B cell (primary cell): ENCODE data around the gene CLDN4. TPM values are rescaled to one million over a fixed set of nuclear protein-coding genes. Genes with fewer than 3 reads are reported as not detected.

ENCODE experiments used
- ATAC-seq: fragments of 200-7000 bp; cut with Tn5 transposase; one replicate; pipeline ENCODE4 v1.10.0; 2021; ENCODE audit warnings: low read depth, mild to moderate bottlenecking, moderate number of reproducible peaks, moderate library complexity
- CTCF ChIA-PET: fragments of 350-600 bp; sonication (Branson Sonifier 250); formaldehyde crosslinking; loops from one replicate; lab custom pipeline; 2021; ENCODE audit warnings: antibody characterized with exemption, inconsistent platforms; lab: Charles Lee
- POLR2A ChIA-PET: fragments of 350-600 bp; sonication (Branson Sonifier 250); formaldehyde crosslinking; loops from one replicate; lab custom pipeline; 2021; ENCODE audit warnings: antibody characterized with exemption; lab: Charles Lee
- DNase-seq: peaks from one replicate; pipeline ENCODE4 v3.0.0; 2013
- H2AFZ ChIP-seq: 2 replicates; pipeline ENCODE4 v1.6.1; 2012; ENCODE audit warnings: mild to moderate bottlenecking, low read depth, low read length; ENCODE audit not compliant: insufficient read depth, poor library complexity, severe bottlenecking
- H3K27ac ChIP-seq, 2 donors: 1 replicate in 1 of 2; 2 replicates in 1 of 2; pipeline ENCODE4 v1.5.1; 2012 to 2013; ENCODE audit warnings: low read length in 2 of 2, mild to moderate bottlenecking in 2 of 2, moderate library complexity in 1 of 2
- H3K27me3 ChIP-seq, 4 experiments: fragments of 200-600 bp in 1 of 4; sonication (generic) in 1 of 4; replicated peaks in 1 of 4; 1 replicate in 2 of 4; 2 replicates in 2 of 4; pipeline versions ENCODE4 v1.6.1 to v1.7.0; 2013 to 2016; ENCODE audit warnings: low read length in 3 of 4, mild to moderate bottlenecking in 2 of 4, mixed read lengths in 1 of 4, moderate library complexity in 1 of 4; ENCODE audit not compliant: insufficient read depth in 4 of 4, control insufficient read depth in 3 of 4; ENCODE audit errors: control extremely low read depth in 1 of 4
- H3K36me3 ChIP-seq, 2 experiments: replicated peaks in 1 of 2; 1 replicate in 1 of 2; 2 replicates in 1 of 2; pipeline versions ENCODE4 v1.6.1 to v1.7.1; 2013; ENCODE audit warnings: low read length in 1 of 2; ENCODE audit not compliant: insufficient read depth in 2 of 2, control insufficient read depth in 1 of 2; ENCODE audit errors: control extremely low read depth in 1 of 2, extremely low read depth in 1 of 2
- H3K4me1 ChIP-seq, 2 donors: fragments of 200-600 bp in 1 of 2; sonication (generic) in 1 of 2; 1 replicate in 1 of 2; 2 replicates in 1 of 2; pipeline versions ENCODE4 v1.5.1 to v1.6.1; 2013 to 2017; ENCODE audit warnings: low read length in 2 of 2; ENCODE audit not compliant: control insufficient read depth in 2 of 2, insufficient read depth in 2 of 2
- H3K4me2 ChIP-seq: replicated peaks from 2 replicates; pipeline ENCODE3; 2012; ENCODE audit warnings: mild to moderate bottlenecking, low read depth, low read length; ENCODE audit not compliant: poor library complexity, severe bottlenecking
- H3K4me3 ChIP-seq, 5 experiments: fragments of 200-600 bp in 1 of 5; sonication (generic) in 1 of 5; 1 replicate in 3 of 5; 2 replicates in 2 of 5; pipeline versions ENCODE4 v1.5.1 to v1.7.0; 2011 to 2016; ENCODE audit warnings: low read length in 4 of 5, mild to moderate bottlenecking in 4 of 5, low read depth in 2 of 5, control low read depth in 1 of 5, moderate library complexity in 1 of 5; ENCODE audit not compliant: insufficient read depth in 1 of 5; ENCODE audit errors: control extremely low read depth in 1 of 5, extremely low read depth in 1 of 5
- H3K79me2 ChIP-seq: fragments of 200-600 bp; sonication (generic); one replicate; pipeline ENCODE4 v1.6.0; 2016; ENCODE audit warnings: low read length; ENCODE audit not compliant: control insufficient read depth, insufficient read depth
- H3K9ac ChIP-seq: fragments of 200-600 bp; sonication (generic); 2 replicates; pipeline ENCODE4 v1.6.1; 2017; ENCODE audit warnings: mild to moderate bottlenecking, low read length, moderate library complexity
- H3K9me3 ChIP-seq, 3 donors: one replicate each; pipeline versions ENCODE4 v1.6.1 to v1.7.1; 2013; ENCODE audit warnings: low read length in 2 of 3; ENCODE audit not compliant: control insufficient read depth in 2 of 3, insufficient read depth in 1 of 3; ENCODE audit errors: control extremely low read depth in 1 of 3
- H4K20me1 ChIP-seq: 2 replicates; pipeline ENCODE4 v1.6.0; 2012; ENCODE audit warnings: mild to moderate bottlenecking, low read length; ENCODE audit not compliant: insufficient read depth, control insufficient read depth, poor library complexity, severe bottlenecking
- H3K27ac Mint-ChIP-seq: one replicate; pipeline ENCODE4 v1.8.0; 2021; ENCODE audit warnings: mixed read lengths
- H3K27me3 Mint-ChIP-seq: one replicate; pipeline ENCODE4 v1.8.0; 2021; ENCODE audit warnings: mixed read lengths
- H3K4me1 Mint-ChIP-seq: one replicate; pipeline ENCODE4 v1.8.0; 2021; ENCODE audit warnings: mixed read lengths
- H3K4me3 Mint-ChIP-seq: one replicate; pipeline ENCODE4 v1.8.0; 2021; ENCODE audit warnings: mixed read lengths
- H3K9me3 Mint-ChIP-seq: one replicate; pipeline ENCODE4 v1.8.0; 2022; ENCODE audit warnings: mixed read lengths; ENCODE audit not compliant: insufficient read depth
- EZH2 ChIP-seq: IDR thresholded peaks from 2 replicates; pipeline ENCODE4 v1.6.1; 2012; ENCODE audit warnings: borderline replicate concordance, low read depth, mild to moderate bottlenecking, moderate library complexity, low read length; ENCODE audit not compliant: insufficient read depth, poor library complexity, severe bottlenecking
- WGBS: methylation state at CpG from one replicate; pipeline ENCODE4 v1.1.5; 2013; ENCODE audit warnings: missing lambda C conversion rate; ENCODE audit not compliant: insufficient coverage; 5-methylcytosine and 5-hydroxymethylcytosine counted together
- intact Hi-C: fragments of 100-400 bp; cut with micrococcal nuclease; formaldehyde crosslinking; loops from one replicate; pipeline ENCODE4 v1.10.0; 2022
- polyA plus RNA-seq: library from polyadenylated mRNA; depleted of rRNA; stranded (reverse); fragments of >200 nt; gene quantifications from 2 replicates; pipeline ENCODE4 v1.2.3, GENCODE V29; 2012
- total RNA-seq, 2 donors: library from RNA; stranded (reverse); fragments of 120-200 nt in 1 of 2; gene quantifications; 1 replicate in 1 of 2; 2 replicates in 1 of 2; pipeline versions ENCODE4 v1.2.3 to v1.2.4, GENCODE V29; 2013 to 2022
- TF ChIP-seq, protein P1 (sequence below): fragments of 200-600 bp; IDR thresholded peaks from one replicate; pipeline ENCODE4 v1.8.0; 2022; ENCODE audit warnings: antibody characterized with exemption, mild to moderate bottlenecking

Gene CLDN4
- total and polyA plus RNA-seq, 2 donors (not counting 1 experiment from before 2014, with no cell fraction given): 0.09 TPM; not detected in 1

DNA sequence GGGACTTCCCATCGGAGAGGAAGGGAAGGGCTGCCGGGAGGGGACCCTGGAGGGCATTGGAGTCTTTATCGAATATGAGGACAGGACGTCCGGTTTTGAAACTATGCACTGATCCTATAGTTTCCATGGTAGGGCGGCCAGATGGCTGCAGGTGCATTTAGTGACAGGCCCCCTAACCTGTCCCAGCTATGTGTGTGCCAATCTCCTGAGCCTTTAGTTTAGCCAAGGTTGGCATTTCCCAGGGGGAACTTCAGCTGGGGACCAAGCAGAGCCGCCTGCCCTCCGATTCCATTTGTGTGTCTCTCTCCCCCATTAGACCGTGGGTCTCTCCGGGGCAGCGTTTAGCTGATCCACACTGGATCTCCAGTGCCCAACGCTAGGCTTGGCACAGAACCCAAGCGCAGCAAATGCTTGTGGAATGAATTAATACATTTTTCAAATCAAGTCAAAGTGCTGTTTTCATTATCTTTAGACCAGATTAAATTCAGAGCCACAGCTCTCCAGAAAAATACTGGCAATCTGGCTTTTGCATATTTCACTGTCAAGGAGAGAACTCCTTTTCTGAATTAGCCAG lies 50.0 kb downstream of the CLDN4 start:
- Histone ChIP-seq H3K79me2 (no peaks in the 10 kb centered on the region), H4K20me1 (no peaks in the 10 kb centered on the region), H3K9me3 (no peaks in the 10 kb centered on the region), H3K36me3 (no peaks in the 10 kb centered on the region), H3K27ac (no peak overlapping the region), H3K9ac (no peak overlapping the region), H3K4me3 (no peak overlapping the region), H3K27me3 (peaks cover 0 to 20% (median 0%) of the 10 kb centered on the region in 4 experiments), H3K4me2 (no peak overlapping the region), H3K4me1 (no peaks in the 10 kb centered on the region), H2AFZ (no peak overlapping the region)
- intact Hi-C loops: no loop called here
- ChIA-PET CTCF (no interaction called here), POLR2A (no interaction called here)
- no peak for TF ChIP-seq EZH2
- TF ChIP-seq, protein P1, sequence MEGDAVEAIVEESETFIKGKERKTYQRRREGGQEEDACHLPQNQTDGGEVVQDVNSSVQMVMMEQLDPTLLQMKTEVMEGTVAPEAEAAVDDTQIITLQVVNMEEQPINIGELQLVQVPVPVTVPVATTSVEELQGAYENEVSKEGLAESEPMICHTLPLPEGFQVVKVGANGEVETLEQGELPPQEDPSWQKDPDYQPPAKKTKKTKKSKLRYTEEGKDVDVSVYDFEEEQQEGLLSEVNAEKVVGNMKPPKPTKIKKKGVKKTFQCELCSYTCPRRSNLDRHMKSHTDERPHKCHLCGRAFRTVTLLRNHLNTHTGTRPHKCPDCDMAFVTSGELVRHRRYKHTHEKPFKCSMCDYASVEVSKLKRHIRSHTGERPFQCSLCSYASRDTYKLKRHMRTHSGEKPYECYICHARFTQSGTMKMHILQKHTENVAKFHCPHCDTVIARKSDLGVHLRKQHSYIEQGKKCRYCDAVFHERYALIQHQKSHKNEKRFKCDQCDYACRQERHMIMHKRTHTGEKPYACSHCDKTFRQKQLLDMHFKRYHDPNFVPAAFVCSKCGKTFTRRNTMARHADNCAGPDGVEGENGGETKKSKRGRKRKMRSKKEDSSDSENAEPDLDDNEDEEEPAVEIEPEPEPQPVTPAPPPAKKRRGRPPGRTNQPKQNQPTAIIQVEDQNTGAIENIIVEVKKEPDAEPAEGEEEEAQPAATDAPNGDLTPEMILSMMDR: no peak
- Mint-ChIP-seq H3K27ac (no peak overlapping the region), H3K4me3 (no peak overlapping the region), H3K9me3 (no peaks in the 10 kb centered on the region), H3K27me3 (peaks cover 18% of the 10 kb centered on the region), H3K4me1 (no peaks in the 10 kb centered on the region)
- ATAC-seq (no peak), DNase-seq (no peak)
- WGBS: 85% methylated on average over 9 of the region's 13 CpGs

DNA sequence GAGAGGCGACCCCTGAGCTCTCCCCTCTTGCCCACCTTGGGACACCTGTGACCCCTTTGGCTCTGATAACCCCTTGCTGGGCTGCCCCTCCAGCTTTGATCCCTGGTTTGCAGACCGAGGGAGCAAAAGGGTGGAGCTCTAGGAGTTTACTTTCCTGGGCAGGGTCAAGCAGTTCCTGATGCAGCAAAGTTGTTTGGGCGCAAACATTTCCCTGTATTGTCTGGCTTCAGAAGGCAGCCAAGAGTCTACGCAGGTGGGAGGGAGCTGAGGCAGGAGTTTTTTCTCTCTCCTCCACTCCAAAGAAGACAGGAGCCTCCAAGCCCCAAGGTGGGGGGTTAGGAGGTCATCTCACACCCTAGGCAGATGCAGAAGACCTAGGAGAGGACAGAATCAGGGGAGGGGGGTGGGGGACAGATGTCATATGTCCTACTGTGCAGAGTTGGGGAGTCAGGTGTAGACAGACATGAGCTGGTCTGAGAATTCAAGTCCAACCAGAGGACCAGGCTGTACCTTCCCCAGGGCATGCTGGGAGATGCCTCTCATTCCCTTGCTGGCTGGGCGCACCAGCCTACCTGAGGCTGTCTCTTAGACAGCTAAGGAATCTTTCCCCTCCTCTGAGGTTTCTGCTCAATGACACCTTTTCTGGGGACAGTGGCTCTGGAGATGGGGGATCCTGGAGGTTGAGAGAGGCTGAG lies 50.7 kb downstream of the CLDN4 start:
- intact Hi-C loops: no loop called here
- H3K4me1 Mint-ChIP-seq: no peaks in the 10 kb centered on the region
- H3K36me3 ChIP-seq: no peaks in the 10 kb centered on the region
- no peak overlapping the region for H3K4me3 ChIP-seq
- H3K9me3 Mint-ChIP-seq: no peaks in the 10 kb centered on the region
- no peaks in the 10 kb centered on the region for H3K79me2 ChIP-seq
- no peaks in the 10 kb centered on the region for H3K4me1 ChIP-seq
- CTCF ChIA-PET: no interaction called here
- H3K4me2 ChIP-seq: no peak overlapping the region
- DNase-seq: no peak
- no peaks in the 10 kb centered on the region for H3K9me3 ChIP-seq
- no peak overlapping the region for H3K27ac Mint-ChIP-seq
- H3K9ac ChIP-seq: no peak overlapping the region
- TF ChIP-seq, protein P1: no peak
- TF ChIP-seq EZH2: no peak
- peaks cover 24% of the 10 kb centered on the region for H3K27me3 Mint-ChIP-seq
- no peak overlapping the region for H3K4me3 Mint-ChIP-seq
- H4K20me1 ChIP-seq: no peaks in the 10 kb centered on the region
- peaks cover 0 to 24% (median under 1%) of the 10 kb centered on the region in 4 experiments for H3K27me3 ChIP-seq
- ATAC-seq: no peak
- H2AFZ ChIP-seq: no peak overlapping the region
- POLR2A ChIA-PET: interaction anchor here (0.6 kb wide), 1 partner anchor 396 kb away, joined by 6 read pairs; no protein-coding TSS in a partner anchor
- WGBS: 43% methylated on average over 3 of the region's 5 CpGs
- no peak overlapping the region for H3K27ac ChIP-seq
